Peyer's patch (tissue), 4 donors: ENCODE measurements around the gene DFFB.

ENCODE experiments used
- CTCF ChIP-seq, 6 experiments: fragments of 450-650 bp in 4 of 6; fragments of 200-600 bp in 2 of 6; sonication (generic) in 1 of 6; IDR thresholded peaks; one replicate each; pipeline ENCODE4 v1.5.1; 2017 to 2019; ENCODE audit warnings: antibody characterized with exemption in 6 of 6, mild to moderate bottlenecking in 3 of 6, moderate library complexity in 1 of 6
- POLR2A ChIP-seq, 2 donors: fragments of 450-650 bp; IDR thresholded peaks; one replicate each; pipeline ENCODE4 v1.5.1; 2017; ENCODE audit warnings: antibody characterized with exemption in 2 of 2, mild to moderate bottlenecking in 2 of 2, moderate library complexity in 2 of 2

- TF ChIP-seq CTCF (IDR thresholded peaks at IDR 0.05), result no peak
- TF ChIP-seq POLR2A (IDR thresholded peaks at IDR 0.05), result no peak
These were observed 71.8 kb downstream of the DFFB start for GRCh38 chr1:3929126-3929525.
